Vagina (tissue), 2 donors: ENCODE results near the gene LAMTOR3. TPM values are rescaled to one million over a fixed set of nuclear protein-coding genes. Genes with fewer than 3 reads are reported as not detected.

Experiments
- DNase-seq, 2 donors: peaks; one replicate each; pipeline ENCODE4 v3.0.0-alpha.2; 2017; ENCODE audit errors: extremely low spot score in 2 of 2
- H3K27ac ChIP-seq: fragments of 200-600 bp; sonication (generic); one replicate; pipeline ENCODE4 v1.5.1; 2019
- H3K27me3 ChIP-seq: fragments of 200-600 bp; sonication (generic); one replicate; pipeline ENCODE4 v1.5.1; 2019
- H3K36me3 ChIP-seq, 2 donors: fragments of 200-600 bp; sonication (generic); one replicate each; pipeline ENCODE4 v1.5.1; 2017 to 2019
- H3K4me1 ChIP-seq: fragments of 200-600 bp; sonication (generic); one replicate; pipeline ENCODE4 v1.5.1; 2019
- H3K4me3 ChIP-seq, 2 donors: fragments of 200-600 bp; sonication (generic); 1 replicate in 1 of 2; 2 replicates in 1 of 2; pipeline ENCODE4 v1.5.1; 2016 to 2019
- H3K9me3 ChIP-seq: fragments of 200-600 bp; sonication (generic); one replicate; pipeline ENCODE4 v1.5.1; 2019
- POLR2A ChIP-seq, 2 donors: fragments of 450-650 bp; IDR thresholded peaks; one replicate each; pipeline ENCODE4 v1.6.1; 2017; ENCODE audit warnings: antibody characterized with exemption in 2 of 2, mild to moderate bottlenecking in 2 of 2, moderate library complexity in 2 of 2
- POLR2AphosphoS5 ChIP-seq, 2 donors: sonication (generic); formaldehyde crosslinking; IDR thresholded peaks; one replicate each; pipeline ENCODE4 v1.9.0; 2017; ENCODE audit warnings: antibody characterized with exemption in 2 of 2, mild to moderate bottlenecking in 2 of 2, low read depth in 1 of 2; ENCODE audit not compliant: insufficient read depth in 1 of 2
- intact Hi-C: fragments of 100-400 bp; cut with DNase I; formaldehyde crosslinking; loops from one replicate; pipeline ENCODE4 v1.15.1; 2023
- total RNA-seq: library from RNA; depleted of rRNA; stranded (reverse); fragments of >200 nt; gene quantifications from one replicate; pipeline ENCODE4 v1.2.3, GENCODE V29; 2016
- TF ChIP-seq, protein P1 (sequence below), 3 experiments: fragments of 450-650 bp in 2 of 3; fragments of 200-600 bp in 1 of 3; sonication (generic) in 1 of 3; IDR thresholded peaks; one replicate each; pipeline ENCODE4 v1.5.1; 2017 to 2019; ENCODE audit warnings: antibody characterized with exemption in 3 of 3, mild to moderate bottlenecking in 2 of 3, moderate library complexity in 2 of 3

LAMTOR3 gene
- total RNA-seq, 1 donor from 2014 or later = 46.2 TPM

GRCh38 chr4:99893029-99893428, 1.2 kb downstream of the LAMTOR3 start:
- Histone ChIP-seq H3K36me3 (peaks cover 0 to 4% of the 10 kb centered on the region in 2 donors), H3K27me3 (no peaks in the 10 kb centered on the region), H3K9me3 (no peaks in the 10 kb centered on the region), H3K27ac (no peak overlapping the region), H3K4me1 (peaks cover 43% of the 10 kb centered on the region), H3K4me3 (peak overlapping the region; percentile 74 to 90)
- no peak for TF ChIP-seq POLR2A (IDR thresholded peaks at IDR 0.05)
- TF ChIP-seq, protein P1, sequence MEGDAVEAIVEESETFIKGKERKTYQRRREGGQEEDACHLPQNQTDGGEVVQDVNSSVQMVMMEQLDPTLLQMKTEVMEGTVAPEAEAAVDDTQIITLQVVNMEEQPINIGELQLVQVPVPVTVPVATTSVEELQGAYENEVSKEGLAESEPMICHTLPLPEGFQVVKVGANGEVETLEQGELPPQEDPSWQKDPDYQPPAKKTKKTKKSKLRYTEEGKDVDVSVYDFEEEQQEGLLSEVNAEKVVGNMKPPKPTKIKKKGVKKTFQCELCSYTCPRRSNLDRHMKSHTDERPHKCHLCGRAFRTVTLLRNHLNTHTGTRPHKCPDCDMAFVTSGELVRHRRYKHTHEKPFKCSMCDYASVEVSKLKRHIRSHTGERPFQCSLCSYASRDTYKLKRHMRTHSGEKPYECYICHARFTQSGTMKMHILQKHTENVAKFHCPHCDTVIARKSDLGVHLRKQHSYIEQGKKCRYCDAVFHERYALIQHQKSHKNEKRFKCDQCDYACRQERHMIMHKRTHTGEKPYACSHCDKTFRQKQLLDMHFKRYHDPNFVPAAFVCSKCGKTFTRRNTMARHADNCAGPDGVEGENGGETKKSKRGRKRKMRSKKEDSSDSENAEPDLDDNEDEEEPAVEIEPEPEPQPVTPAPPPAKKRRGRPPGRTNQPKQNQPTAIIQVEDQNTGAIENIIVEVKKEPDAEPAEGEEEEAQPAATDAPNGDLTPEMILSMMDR (IDR thresholded peaks at IDR 0.05) = no peak
- TF ChIP-seq POLR2AphosphoS5 (IDR thresholded peaks at IDR 0.05; ENCODE audit: insufficient read depth in 1 of 2, low read depth in 1 of 2) = no peak
- no peak for DNase-seq
- intact Hi-C loops = loop anchor here (2.0 to 5.0 kb wide), 2 partner anchors 54 to 330 kb away; partner anchors contain the start of gene DNAJB14

DNA sequence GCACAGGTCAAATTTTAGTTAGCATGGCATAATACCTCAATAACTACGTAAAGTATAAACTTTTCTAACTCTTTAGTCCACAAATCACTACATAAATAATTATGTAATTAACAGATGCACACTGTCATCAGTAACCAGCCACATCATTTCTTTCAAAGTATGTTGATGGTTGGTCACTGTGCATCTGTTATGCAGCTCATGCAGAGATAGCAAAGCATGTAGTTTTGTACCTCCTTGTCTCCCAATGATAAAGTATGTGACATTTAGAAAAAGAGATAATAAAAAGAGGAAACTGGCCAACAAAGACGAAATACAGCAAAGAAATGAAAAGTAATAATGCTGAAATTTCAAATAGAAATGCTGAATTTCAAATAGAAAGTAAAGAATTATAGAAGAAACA, 2.9 kb downstream of the LAMTOR3 start:
- intact Hi-C loops = loop anchor here (5.0 kb wide), 1 partner anchor 56 kb away; the partner anchor contains the start of gene DNAJB14
- H3K36me3 ChIP-seq = peaks cover 0 to 11% of the 10 kb centered on the region in 2 donors
- H3K4me1 ChIP-seq = peaks cover 43% of the 10 kb centered on the region
- DNase-seq = no peak
- no peaks in the 10 kb centered on the region for H3K9me3 ChIP-seq
- TF ChIP-seq POLR2A (IDR thresholded peaks at IDR 0.05) = no peak
- TF ChIP-seq POLR2AphosphoS5 (IDR thresholded peaks at IDR 0.05; ENCODE audit: insufficient read depth in 1 of 2, low read depth in 1 of 2) = no peak
- TF ChIP-seq, protein P1 (IDR thresholded peaks at IDR 0.05) = no peak
- H3K27ac ChIP-seq = no peak overlapping the region
- H3K27me3 ChIP-seq = no peaks in the 10 kb centered on the region
- no peak overlapping the region for H3K4me3 ChIP-seq

DNA sequence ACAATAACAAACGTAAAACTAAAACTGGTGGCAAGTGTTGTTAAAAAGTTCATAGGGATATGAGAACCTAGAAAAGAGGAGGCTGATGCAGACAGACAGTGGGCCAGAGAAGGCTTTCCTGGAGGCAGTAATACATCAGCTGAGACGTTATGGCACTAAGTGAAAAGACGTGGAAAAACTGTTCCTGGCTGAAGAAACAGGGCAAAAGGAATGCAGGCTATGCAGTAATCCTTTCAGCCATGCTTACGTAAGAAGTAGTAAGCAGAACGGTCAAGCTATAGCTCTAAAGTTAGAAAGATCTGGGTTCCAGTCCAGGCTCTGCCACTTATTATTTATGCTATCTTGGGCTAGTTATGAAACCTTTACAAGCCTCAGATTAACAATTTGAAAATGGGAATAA, 6.4 kb downstream of the LAMTOR3 start:
- Histone ChIP-seq H3K9me3 (no peaks in the 10 kb centered on the region), H3K27me3 (no peaks in the 10 kb centered on the region), H3K4me3 (no peak overlapping the region), H3K27ac (no peak overlapping the region), H3K4me1 (peaks cover 28% of the 10 kb centered on the region), H3K36me3 (peaks cover 0 to 40% of the 10 kb centered on the region in 2 donors)
- DNase-seq = no peak
- intact Hi-C loops = no loop called here
- TF ChIP-seq POLR2A (IDR thresholded peaks at IDR 0.05) (no peak), POLR2AphosphoS5 (IDR thresholded peaks at IDR 0.05; ENCODE audit: insufficient read depth in 1 of 2, low read depth in 1 of 2) (no peak)
- TF ChIP-seq, protein P1 (IDR thresholded peaks at IDR 0.05) = no peak

DNA sequence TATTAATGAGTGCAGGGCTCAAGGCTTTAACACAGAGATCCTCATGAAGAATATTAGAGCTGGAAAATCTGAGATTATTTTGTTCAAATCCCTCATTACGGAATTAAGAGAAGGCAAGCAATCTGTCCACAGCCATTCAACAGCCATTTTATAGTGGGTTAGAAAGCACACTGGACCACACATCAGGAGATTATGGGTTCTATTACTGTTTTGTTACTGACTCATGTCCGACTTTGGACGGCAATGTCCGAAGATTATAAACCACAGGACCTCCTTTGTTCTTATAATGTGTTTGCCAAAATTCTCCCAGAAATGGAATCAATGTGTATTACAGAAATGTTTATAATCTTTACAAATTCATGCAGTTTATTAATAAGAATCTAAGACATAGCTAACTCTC, 8.1 kb downstream of the LAMTOR3 start:
- Histone ChIP-seq H3K27me3 (no peaks in the 10 kb centered on the region), H3K36me3 (peaks cover 0 to 48% of the 10 kb centered on the region in 2 donors), H3K4me3 (no peak overlapping the region), H3K27ac (no peak overlapping the region), H3K9me3 (no peaks in the 10 kb centered on the region), H3K4me1 (peaks cover 11% of the 10 kb centered on the region)
- no peak for DNase-seq
- no peak for TF ChIP-seq POLR2A (IDR thresholded peaks at IDR 0.05)
- TF ChIP-seq POLR2AphosphoS5 (IDR thresholded peaks at IDR 0.05; ENCODE audit: insufficient read depth in 1 of 2, low read depth in 1 of 2) = no peak
- TF ChIP-seq, protein P1 (IDR thresholded peaks at IDR 0.05) = no peak
- intact Hi-C loops = no loop called here

GRCh38 chr4:99885687-99886086, 8.5 kb downstream of the LAMTOR3 start:
- Histone ChIP-seq H3K4me3 (no peak overlapping the region), H3K27ac (no peak overlapping the region)

More at GRCh38 chr4:99885687-99886086, 8.5 kb downstream of the LAMTOR3 start:
- peaks cover 7% of the 10 kb centered on the region for H3K4me1 ChIP-seq
- TF ChIP-seq, protein P1 (IDR thresholded peaks at IDR 0.05) = no peak
- TF ChIP-seq POLR2AphosphoS5 (IDR thresholded peaks at IDR 0.05; ENCODE audit: insufficient read depth in 1 of 2, low read depth in 1 of 2) (no peak), POLR2A (IDR thresholded peaks at IDR 0.05) (no peak)
- no peaks in the 10 kb centered on the region for H3K9me3 ChIP-seq
- intact Hi-C loops = no loop called here
- no peaks in the 10 kb centered on the region for H3K27me3 ChIP-seq
- peaks cover 0 to 52% of the 10 kb centered on the region in 2 donors for H3K36me3 ChIP-seq
- DNase-seq = no peak
